ENCODE data around the gene NR4A2.

DNA sequence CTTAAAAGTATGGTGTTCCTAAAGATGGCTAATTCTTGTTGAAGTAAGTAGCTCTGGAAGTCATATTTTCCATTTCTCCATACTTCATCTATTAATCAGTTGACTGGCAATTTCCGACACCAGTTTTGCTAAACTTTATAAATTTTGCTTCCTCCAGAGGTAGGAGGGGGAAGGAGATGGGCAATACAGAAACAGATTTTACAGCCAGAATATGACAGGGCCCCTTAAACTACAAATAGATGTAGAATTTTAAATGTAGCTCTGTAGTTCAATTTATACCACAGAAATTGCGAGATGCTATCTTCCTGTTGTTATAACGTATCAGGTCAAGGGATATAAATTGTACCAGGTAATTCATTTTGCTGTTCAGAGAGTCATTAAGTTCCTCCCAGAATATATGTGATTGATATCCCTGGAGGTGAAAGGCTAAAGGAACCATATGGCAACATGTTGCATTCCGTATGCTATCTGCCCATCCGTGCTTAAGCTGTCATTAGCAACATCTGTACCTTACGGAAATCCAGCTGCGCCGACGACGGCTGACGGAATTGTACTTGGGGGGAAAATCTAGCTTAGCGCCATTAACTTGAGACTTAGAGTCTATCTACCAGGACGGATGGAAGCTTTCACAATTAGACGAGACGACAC is 8.4 kb upstream of the NR4A2 start:
- TF ChIP-seq, protein P1, sequence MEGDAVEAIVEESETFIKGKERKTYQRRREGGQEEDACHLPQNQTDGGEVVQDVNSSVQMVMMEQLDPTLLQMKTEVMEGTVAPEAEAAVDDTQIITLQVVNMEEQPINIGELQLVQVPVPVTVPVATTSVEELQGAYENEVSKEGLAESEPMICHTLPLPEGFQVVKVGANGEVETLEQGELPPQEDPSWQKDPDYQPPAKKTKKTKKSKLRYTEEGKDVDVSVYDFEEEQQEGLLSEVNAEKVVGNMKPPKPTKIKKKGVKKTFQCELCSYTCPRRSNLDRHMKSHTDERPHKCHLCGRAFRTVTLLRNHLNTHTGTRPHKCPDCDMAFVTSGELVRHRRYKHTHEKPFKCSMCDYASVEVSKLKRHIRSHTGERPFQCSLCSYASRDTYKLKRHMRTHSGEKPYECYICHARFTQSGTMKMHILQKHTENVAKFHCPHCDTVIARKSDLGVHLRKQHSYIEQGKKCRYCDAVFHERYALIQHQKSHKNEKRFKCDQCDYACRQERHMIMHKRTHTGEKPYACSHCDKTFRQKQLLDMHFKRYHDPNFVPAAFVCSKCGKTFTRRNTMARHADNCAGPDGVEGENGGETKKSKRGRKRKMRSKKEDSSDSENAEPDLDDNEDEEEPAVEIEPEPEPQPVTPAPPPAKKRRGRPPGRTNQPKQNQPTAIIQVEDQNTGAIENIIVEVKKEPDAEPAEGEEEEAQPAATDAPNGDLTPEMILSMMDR (IDR thresholded peaks at IDR 0.05) = no peak
- no peak for TF ChIP-seq POLR2A (IDR thresholded peaks at IDR 0.05)
